Measurements from ENCODE around the gene ACOX3. TPM values are rescaled to one million over a fixed set of nuclear protein-coding genes. Genes with fewer than 3 reads are reported as not detected.
A peak's percentile ranks its signal among the peaks of the same experiment; 100 is the strongest.

The ACOX3 gene
- total RNA-seq, 4 donors from 2014 or later, result 19.0 to 32.9 (median 22.1) TPM

- H3K4me1 ChIP-seq, result peaks cover 48 to 66% of the 10 kb centered on the region in 2 donors
- in situ Hi-C loops (cut with MboI; ENCODE audit: low sequenced_read_pairs in 4 of 4) (loop anchor here in 1 of 4 donors (25.0 kb wide), 1 partner anchor 628 kb away; no protein-coding TSS in a partner anchor), intact Hi-C loops (cut with DNase I; ENCODE audit: low total_unique reads) (no loop called here)
- ATAC-seq (peak; percentile 94 to 95), DNase-seq (peak; percentile 20 to 53)
- H3K27me3 ChIP-seq, result no peaks in the 10 kb centered on the region
- H3K9me3 ChIP-seq, result no peaks in the 10 kb centered on the region
- H3K36me3 ChIP-seq, result no peaks in the 10 kb centered on the region
- H3K4me3 ChIP-seq, result peak overlapping the region; percentile 83 to 99 (median 88)
- TF ChIP-seq CTCF (IDR thresholded peaks at IDR 0.05 in 4 of 5, conservative IDR thresholded peaks at IDR 0.05 in 1 of 5), result no peak
- no peak for TF ChIP-seq POLR2A (IDR thresholded peaks at IDR 0.05)
- H3K27ac ChIP-seq, result peak overlapping the region; percentile 95 to 99 (median 98)
Observed at GRCh38 chr4:8439914-8440491, 520 bp downstream of the ACOX3 start.

- intact Hi-C loops (cut with DNase I; ENCODE audit: low total_unique reads) (no loop called here), in situ Hi-C loops (cut with MboI; ENCODE audit: low sequenced_read_pairs in 4 of 4) (loop anchor here in 1 of 4 donors (25.0 kb wide), 1 partner anchor 627 kb away; no protein-coding TSS in a partner anchor)
- no peak for TF ChIP-seq POLR2A (IDR thresholded peaks at IDR 0.05)
- no peak for TF ChIP-seq CTCF (IDR thresholded peaks at IDR 0.05 in 4 of 5, conservative IDR thresholded peaks at IDR 0.05 in 1 of 5)
- DNase-seq (no peak), ATAC-seq (no peak)
- no peak overlapping the region for H3K4me3 ChIP-seq
- peaks cover 56 to 75% of the 10 kb centered on the region in 2 donors for H3K4me1 ChIP-seq
- H3K27me3 ChIP-seq, result no peaks in the 10 kb centered on the region
- no peaks in the 10 kb centered on the region for H3K36me3 ChIP-seq
- no peaks in the 10 kb centered on the region for H3K9me3 ChIP-seq
- peak overlapping the region; percentile 95 to 99 (median 98) for H3K27ac ChIP-seq
Observed at GRCh38 chr4:8439168-8439567, 1.4 kb downstream of the ACOX3 start.

GRCh38 chr4:8438743-8439142, 1.8 kb downstream of the ACOX3 start:
- DNase-seq (no peak), ATAC-seq (no peak)
- intact Hi-C loops (cut with DNase I; ENCODE audit: low total_unique reads) (no loop called here), in situ Hi-C loops (cut with MboI; ENCODE audit: low sequenced_read_pairs in 4 of 4) (loop anchor here in 1 of 4 donors (25.0 kb wide), 1 partner anchor 626 kb away; no protein-coding TSS in a partner anchor)
- Histone ChIP-seq H3K27ac (peak overlapping the region in 1 of 4 donors; percentile 99), H3K9me3 (no peaks in the 10 kb centered on the region), H3K27me3 (no peaks in the 10 kb centered on the region), H3K4me1 (peaks cover 54 to 70% of the 10 kb centered on the region in 2 donors), H3K4me3 (no peak overlapping the region), H3K36me3 (no peaks in the 10 kb centered on the region)
- TF ChIP-seq CTCF (IDR thresholded peaks at IDR 0.05 in 4 of 5, conservative IDR thresholded peaks at IDR 0.05 in 1 of 5) (no peak), POLR2A (IDR thresholded peaks at IDR 0.05) (no peak)

- H3K9me3 ChIP-seq, result no peaks in the 10 kb centered on the region
Observed at GRCh38 chr4:8437281-8437680, 3.2 kb downstream of the ACOX3 start.

More at GRCh38 chr4:8437281-8437680, 3.2 kb downstream of the ACOX3 start:
- ATAC-seq, result no peak
- no peaks in the 10 kb centered on the region for H3K27me3 ChIP-seq
- intact Hi-C loops (cut with DNase I; ENCODE audit: low total_unique reads), result no loop called here
- H3K4me1 ChIP-seq, result peaks cover 40 to 56% of the 10 kb centered on the region in 2 donors
- in situ Hi-C loops (cut with MboI; ENCODE audit: low sequenced_read_pairs in 4 of 4), result loop anchor here in 1 of 4 donors (25.0 kb wide), 1 partner anchor 625 kb away; no protein-coding TSS in a partner anchor
- no peak for TF ChIP-seq POLR2A (IDR thresholded peaks at IDR 0.05)
- TF ChIP-seq CTCF (IDR thresholded peaks at IDR 0.05 in 4 of 5, conservative IDR thresholded peaks at IDR 0.05 in 1 of 5), result peak in 1 of 5 experiments; percentile 23
- no peak for DNase-seq
- H3K4me3 ChIP-seq, result no peak overlapping the region
- H3K36me3 ChIP-seq, result no peaks in the 10 kb centered on the region
- H3K27ac ChIP-seq, result peak overlapping the region; percentile 29 to 67 (median 54)
